GM23248 (cell line): Measurements from ENCODE around the gene EGFLAM. TPM values are rescaled to one million over a fixed set of nuclear protein-coding genes. Genes with fewer than 3 reads are reported as not detected.

Experiments
- DNase-seq: peaks from one replicate; pipeline ENCODE4 v3.0.0-alpha.2; 2015
- H2AFZ ChIP-seq: fragments of 200-600 bp; sonication (generic); 2 replicates; pipeline ENCODE4 v1.6.1; 2016; ENCODE audit warnings: antibody characterized with exemption
- H3F3A ChIP-seq: fragments of 200-600 bp; sonication (generic); 2 replicates; pipeline ENCODE4 v1.6.1; 2016; ENCODE audit warnings: mild to moderate bottlenecking, antibody characterized with exemption, mixed run types; ENCODE audit not compliant: insufficient read depth
- H3K27ac ChIP-seq: fragments of 200-600 bp; sonication (generic); 2 replicates; pipeline ENCODE4 v1.5.1; 2016; ENCODE audit warnings: mild to moderate bottlenecking
- H3K27me3 ChIP-seq: fragments of 200-600 bp; sonication (generic); replicated peaks from 2 replicates; pipeline ENCODE4 v1.6.1; 2016; ENCODE audit warnings: mild to moderate bottlenecking; ENCODE audit not compliant: insufficient read depth
- H3K36me3 ChIP-seq: fragments of 200-600 bp; sonication (generic); 2 replicates; pipeline ENCODE4 v1.6.1; 2016; ENCODE audit warnings: low read depth, mild to moderate bottlenecking
- H3K4me1 ChIP-seq: fragments of 200-600 bp; sonication (generic); 2 replicates; pipeline ENCODE4 v1.6.1; 2016; ENCODE audit warnings: mild to moderate bottlenecking; ENCODE audit not compliant: insufficient read depth
- H3K4me2 ChIP-seq: fragments of 200-600 bp; sonication (generic); one replicate; pipeline ENCODE4 v1.6.1; 2016; ENCODE audit warnings: mild to moderate bottlenecking; ENCODE audit not compliant: unreplicated experiment
- H3K4me3 ChIP-seq: fragments of 200-600 bp; sonication (generic); 2 replicates; pipeline ENCODE4 v1.5.1; 2016; ENCODE audit warnings: mild to moderate bottlenecking
- H3K79me2 ChIP-seq: fragments of 200-600 bp; sonication (generic); 2 replicates; pipeline ENCODE4 v1.6.1; 2016; ENCODE audit warnings: mild to moderate bottlenecking; ENCODE audit not compliant: insufficient read depth
- H3K9ac ChIP-seq: fragments of 200-600 bp; sonication (generic); 2 replicates; pipeline ENCODE4 v1.6.1; 2016; ENCODE audit warnings: mild to moderate bottlenecking
- H3K9me2 ChIP-seq: fragments of 200-600 bp; sonication (generic); 2 replicates; pipeline ENCODE4 v1.6.1; 2016; ENCODE audit warnings: mixed run types, mild to moderate bottlenecking, moderate library complexity; ENCODE audit not compliant: insufficient read depth
- H3K9me3 ChIP-seq: fragments of 200-600 bp; sonication (generic); one replicate; pipeline ENCODE4 v1.6.1; 2017; ENCODE audit warnings: low read depth
- H4K20me1 ChIP-seq: fragments of 200-600 bp; sonication (generic); 2 replicates; pipeline ENCODE4 v1.6.0; 2016; ENCODE audit not compliant: insufficient read depth
- EZH2 ChIP-seq: fragments of 200-600 bp; sonication (generic); IDR thresholded peaks from 2 replicates; pipeline ENCODE4 v1.6.1; 2018; ENCODE audit warnings: antibody characterized with exemption, mild to moderate bottlenecking; ENCODE audit not compliant: insufficient read depth, poor library complexity, severe bottlenecking
- EZH2phosphoT487 ChIP-seq: fragments of 200-600 bp; sonication (generic); IDR thresholded peaks from 2 replicates; pipeline ENCODE4 v1.6.1; 2018; ENCODE audit warnings: antibody characterized with exemption, moderate library complexity, mild to moderate bottlenecking, low read depth; ENCODE audit not compliant: insufficient read depth
- WGBS, 2 experiments: methylation state at CpG; one replicate each; pipeline ENCODE4 v1.1.6; 2015 to 2017; ENCODE audit warnings: low lambda C conversion rate in 2 of 2, low coverage in 1 of 2; ENCODE audit errors: missing lambda C conversion rate in 2 of 2; 5-methylcytosine and 5-hydroxymethylcytosine counted together
- in situ Hi-C: fragments of 300-500 bp; cut with MboI; formaldehyde crosslinking; loops from 2 replicates; pipeline ENCODE4 v1.15.0; 2020
- polyA plus RNA-seq: library from polyadenylated mRNA; unstranded; fragments of >200 nt; fragmentation: Nextera tagmentation; extraction: Ambion mirVana; gene quantifications from 2 replicates; pipeline ENCODE4 v1.2.1, GENCODE V29; 2016
- total RNA-seq: library from RNA; depleted of rRNA; stranded (reverse); fragments of >200 nt; shearing (Covaris generic); gene quantifications from 2 replicates; pipeline ENCODE4 v1.2.3, GENCODE V29; 2014

EGFLAM gene
- total and polyA plus RNA-seq, 2 experiments from 2014 or later = not detected

- in situ Hi-C loops = no loop called here
Observed at GRCh38 chr5:38468202-38468673, 209.9 kb downstream of the EGFLAM start.

GRCh38 chr5:38468978-38469706 is 210.8 kb downstream of the EGFLAM start:
- Histone ChIP-seq H3K9me3 (no peaks in the 10 kb centered on the region), H3K4me3 (no peak overlapping the region), H3K27ac (no peak overlapping the region), H3K36me3 (no peaks in the 10 kb centered on the region), H3K4me1 (peaks cover 41% of the 10 kb centered on the region), H3K9ac (no peak overlapping the region), H3K79me2 (no peaks in the 10 kb centered on the region), H3K4me2 (no peak overlapping the region), H2AFZ (no peak overlapping the region), H3K9me2 (no peaks in the 10 kb centered on the region), H3F3A (peaks cover 21% of the 10 kb centered on the region), H4K20me1 (no peaks in the 10 kb centered on the region), H3K27me3 (no peaks in the 10 kb centered on the region)
- DNase-seq = no peak
- 65 to 74% methylated on average over 18 of the region's 18 CpGs for WGBS, 2 experiments
- in situ Hi-C loops = no loop called here
- TF ChIP-seq EZH2phosphoT487 = no peak
- no peak for TF ChIP-seq EZH2

More at GRCh38 chr5:38468202-38468673, 209.9 kb downstream of the EGFLAM start:
- Histone ChIP-seq H3K4me1 (peaks cover 49% of the 10 kb centered on the region), H2AFZ (no peak overlapping the region), H3K79me2 (no peaks in the 10 kb centered on the region), H3K9me3 (no peaks in the 10 kb centered on the region), H3K9ac (no peak overlapping the region), H3K27ac (peak overlapping the region; percentile 24; the same call in 1 of the 2 replicates), H3F3A (peaks cover 28% of the 10 kb centered on the region), H3K4me3 (no peak overlapping the region), H3K36me3 (no peaks in the 10 kb centered on the region), H4K20me1 (no peaks in the 10 kb centered on the region), H3K4me2 (peak overlapping the region; percentile 53), H3K27me3 (no peaks in the 10 kb centered on the region), H3K9me2 (no peaks in the 10 kb centered on the region)
- DNase-seq = peak; percentile 97
- TF ChIP-seq EZH2 (no peak), EZH2phosphoT487 (no peak)
- 33 to 37% methylated on average over 12 of the region's 12 CpGs for WGBS, 2 experiments

DNA sequence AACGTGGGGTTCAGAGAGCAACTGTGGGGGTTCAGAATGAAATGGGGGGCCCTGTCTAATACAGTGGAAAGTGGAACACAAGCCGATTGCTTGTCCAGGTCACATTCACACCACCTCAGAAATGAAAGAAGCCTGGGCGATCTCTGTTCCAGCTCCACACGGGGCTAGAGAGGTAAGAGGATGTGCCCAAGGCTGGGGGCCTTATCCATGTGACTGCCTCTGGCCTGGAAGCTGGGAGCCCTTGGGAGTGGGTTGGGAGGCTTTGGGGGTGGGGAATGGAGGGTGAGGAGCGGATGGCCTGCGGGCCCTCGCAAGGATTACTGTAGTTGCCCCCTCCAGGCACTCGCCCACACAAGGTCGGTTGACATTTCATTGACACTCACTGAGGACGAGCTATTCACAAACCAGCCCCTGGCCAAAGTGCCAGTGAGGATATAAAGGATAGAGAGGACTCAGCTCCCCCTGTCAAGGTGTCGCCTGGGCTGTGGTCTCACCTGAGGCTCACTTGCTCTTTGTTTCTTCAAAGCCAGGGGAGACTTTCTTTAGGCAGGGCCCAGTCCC is 211.4 kb downstream of the EGFLAM start:
- in situ Hi-C loops = no loop called here
- WGBS, 2 experiments = 98 to 100% methylated on average over 11 of the region's 11 CpGs

GRCh38 chr5:38471709-38472108 is 213.3 kb downstream of the EGFLAM start:
- TF ChIP-seq EZH2phosphoT487 (no peak), EZH2 (no peak)
- Histone ChIP-seq H4K20me1 (no peaks in the 10 kb centered on the region), H3K27me3 (no peaks in the 10 kb centered on the region), H3K4me3 (no peak overlapping the region), H3K9ac (no peak overlapping the region), H3K27ac (no peak overlapping the region), H3K9me3 (no peaks in the 10 kb centered on the region), H3K4me1 (peaks cover 27% of the 10 kb centered on the region), H3K9me2 (no peaks in the 10 kb centered on the region), H3K36me3 (no peaks in the 10 kb centered on the region), H3F3A (0 out of 2 replicates have a peak, but pooled peaks cover 5% of the 10 kb centered on the region), H3K4me2 (no peak overlapping the region), H2AFZ (no peak overlapping the region), H3K79me2 (no peaks in the 10 kb centered on the region)
- WGBS, 2 experiments = 96 to 99% methylated on average over 4 of the region's 4 CpGs
- in situ Hi-C loops = no loop called here
- DNase-seq = no peak

More for the DNA sequence above, 211.4 kb downstream of the EGFLAM start:
- H3F3A ChIP-seq = peaks cover 15% of the 10 kb centered on the region
- H3K27ac ChIP-seq = no peak overlapping the region
- no peak for DNase-seq
- H3K27me3 ChIP-seq = no peaks in the 10 kb centered on the region
- peaks cover 36% of the 10 kb centered on the region for H3K4me1 ChIP-seq
- H3K36me3 ChIP-seq = no peaks in the 10 kb centered on the region
- H3K9me2 ChIP-seq = no peaks in the 10 kb centered on the region
- H2AFZ ChIP-seq = no peak overlapping the region
- no peaks in the 10 kb centered on the region for H3K79me2 ChIP-seq
- H3K9me3 ChIP-seq = no peaks in the 10 kb centered on the region
- H4K20me1 ChIP-seq = no peaks in the 10 kb centered on the region
- H3K4me2 ChIP-seq = no peak overlapping the region
- no peak overlapping the region for H3K4me3 ChIP-seq
- no peak overlapping the region for H3K9ac ChIP-seq
- no peak for TF ChIP-seq EZH2
- TF ChIP-seq EZH2phosphoT487 = no peak
